GM21737 (cell line): ENCODE results near the gene EXD3.
"Not testable (repeated sequence)": the region's sequence is repeated elsewhere in the genome, so short reads cannot be mapped to it uniquely, and the experiment has no call there.

Experiments
- ATAC-seq: cut with Tn5 transposase; IDR thresholded peaks from one replicate; pipeline ENCODE4 v1.9.1; 2021; ENCODE audit warnings: mild to moderate bottlenecking, moderate library complexity; ENCODE audit not compliant: unreplicated experiment

EXD3 gene

DNA sequence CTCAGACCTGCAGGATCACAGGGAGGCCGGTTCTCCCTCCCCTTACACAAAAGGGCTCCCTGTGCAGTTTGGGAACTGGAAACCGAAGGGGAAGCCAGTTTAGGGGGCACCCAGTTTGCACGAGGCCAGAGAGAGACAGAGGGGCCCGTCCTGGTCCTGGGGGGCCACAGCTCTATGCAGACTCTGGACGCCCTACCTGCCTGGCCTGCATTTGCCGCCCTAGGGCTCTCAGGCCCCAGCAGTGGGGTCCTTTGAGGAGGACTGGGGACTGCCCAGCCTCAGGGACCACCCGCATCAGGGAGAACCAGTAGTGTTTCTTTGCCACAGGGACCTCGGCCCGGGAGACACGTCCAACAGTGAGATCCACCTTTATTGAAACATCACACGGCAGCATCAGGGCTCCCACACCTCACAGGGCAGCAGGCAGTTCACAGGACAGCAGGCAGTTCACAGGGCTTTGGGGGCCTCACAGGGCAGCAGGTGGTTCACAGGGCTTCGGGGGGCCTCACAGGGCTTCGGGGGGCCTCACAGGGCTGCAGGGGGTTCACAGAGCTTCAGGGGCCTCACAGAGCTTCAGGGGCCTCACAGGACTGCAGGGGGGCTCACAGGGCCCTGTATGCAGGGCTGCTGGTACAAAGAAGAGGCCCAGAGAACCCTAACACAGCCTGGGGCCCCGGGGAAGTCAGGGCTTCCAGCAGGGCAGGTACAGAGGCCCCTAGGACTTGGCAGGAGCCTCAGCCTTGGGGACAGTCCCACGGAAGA lies 36.8 kb upstream of the EXD3 start:
- no peak for ATAC-seq

DNA sequence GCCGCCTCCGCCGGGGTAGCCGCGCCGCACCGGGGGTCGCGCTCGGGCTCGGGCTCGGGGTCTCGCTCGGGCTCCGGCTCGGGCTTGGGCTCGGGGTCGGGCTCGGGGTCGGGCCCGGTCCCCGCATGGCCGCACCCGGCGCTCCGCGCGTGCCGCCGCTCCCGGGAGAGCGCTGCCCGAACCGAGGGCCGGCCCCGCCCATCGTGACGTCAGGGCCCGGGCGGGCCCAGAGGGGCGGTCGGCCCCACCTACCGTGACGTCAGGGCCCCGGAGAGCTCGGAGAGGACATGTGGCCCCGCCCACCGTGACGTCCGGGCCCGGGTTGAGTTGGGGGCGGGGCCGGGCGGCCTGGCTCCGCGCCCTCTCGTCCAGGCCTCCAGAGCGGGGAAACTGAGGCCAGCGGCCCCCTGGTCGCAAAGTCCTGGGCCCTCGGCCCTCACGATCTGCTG lies 36.2 kb upstream of the EXD3 start, which contains the start of gene NSMF:
NSMF (minus strand) TSS at position 183 of the 449 bp plus-strand sequence. CDS start 232 bp downstream, outside the sequence.
- peak; percentile 49 for ATAC-seq

DNA sequence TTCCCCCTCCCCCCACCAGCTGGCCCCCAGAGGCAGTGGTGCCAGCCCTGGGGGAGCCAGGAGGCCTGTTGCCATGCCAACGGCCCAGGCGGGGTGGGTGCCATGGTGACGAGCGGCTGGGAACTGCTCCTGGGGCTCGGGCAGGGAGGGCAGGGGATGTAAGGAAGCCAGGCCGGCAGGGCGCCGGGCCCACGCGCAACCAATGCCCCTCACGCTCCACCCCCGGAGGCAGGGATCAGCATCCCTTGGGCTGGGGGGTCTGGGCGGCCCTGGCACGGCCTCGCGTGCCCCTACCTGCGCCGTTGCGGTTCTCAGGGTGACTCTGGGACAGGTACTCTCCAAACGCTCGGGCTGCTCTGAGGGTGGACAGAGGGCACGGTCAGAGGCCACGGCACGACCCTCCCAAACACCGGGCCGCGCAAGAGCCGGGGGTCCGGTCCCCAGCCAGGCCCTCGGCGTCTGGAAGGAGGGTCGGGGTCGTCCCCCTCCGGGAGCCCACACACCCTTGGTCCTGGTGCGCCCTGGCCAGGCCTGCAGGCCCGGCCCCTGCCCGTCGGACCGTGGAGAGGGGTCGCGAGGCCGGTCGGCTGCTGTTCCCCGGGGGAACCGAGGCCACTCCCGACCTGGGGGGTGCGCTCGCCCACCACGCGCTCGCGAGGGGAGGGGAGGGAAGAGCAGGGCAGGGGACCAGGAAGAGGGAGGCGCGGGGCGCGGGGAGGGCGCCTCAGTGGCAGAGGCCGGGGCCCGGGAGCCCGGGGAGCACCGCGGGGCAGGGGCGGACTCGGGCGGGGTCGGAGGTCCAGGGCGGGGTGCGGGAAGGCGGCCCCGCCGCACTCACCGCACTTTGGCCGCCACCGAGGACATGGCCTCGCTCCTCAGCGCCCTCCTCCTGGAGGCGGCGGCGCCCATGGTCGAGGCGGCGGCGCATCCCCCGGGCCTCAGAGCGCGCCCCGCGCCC lies 35.5 kb upstream of the EXD3 start:
- ATAC-seq: no peak

GRCh38 chr9:137457406-137458193 lies 34.6 kb upstream of the EXD3 start:
- ATAC-seq: no peak

GRCh38 chr9:137456864-137457405 lies 34.0 kb upstream of the EXD3 start:
- ATAC-seq: no peak

GRCh38 chr9:137456061-137456863 lies 33.3 kb upstream of the EXD3 start:
- ATAC-seq: no peak

DNA sequence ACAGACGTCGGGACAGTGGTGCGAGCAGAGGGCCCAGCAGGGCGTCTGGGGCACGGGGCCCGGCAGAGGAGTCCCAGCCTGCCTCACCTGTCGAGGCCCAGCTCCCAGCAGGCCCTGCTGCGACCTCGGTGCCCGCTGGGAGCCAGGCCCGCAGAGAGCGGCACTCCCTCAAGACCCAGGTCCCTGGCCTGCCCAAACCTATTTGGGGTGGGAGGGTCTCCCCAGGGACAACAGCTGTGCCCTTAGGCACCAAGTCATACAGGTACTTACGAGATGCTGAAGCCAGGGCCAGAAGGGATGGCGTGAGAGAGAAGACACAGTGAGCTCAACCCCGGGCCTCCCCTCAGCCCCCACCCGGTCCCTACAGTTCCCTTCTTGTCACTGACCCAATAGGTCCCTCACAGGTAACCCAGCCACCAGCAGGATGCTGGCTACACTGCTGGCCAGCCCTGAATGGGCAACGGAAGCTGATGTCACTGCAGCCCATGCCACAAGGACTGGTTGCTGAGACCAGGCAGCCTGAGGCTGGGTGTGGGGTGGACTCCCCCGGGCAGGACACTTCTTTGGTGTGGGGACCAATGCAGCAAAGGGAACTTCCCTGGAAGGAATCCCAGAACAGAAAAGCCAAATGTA lies 32.5 kb upstream of the EXD3 start:
- no peak for ATAC-seq

DNA sequence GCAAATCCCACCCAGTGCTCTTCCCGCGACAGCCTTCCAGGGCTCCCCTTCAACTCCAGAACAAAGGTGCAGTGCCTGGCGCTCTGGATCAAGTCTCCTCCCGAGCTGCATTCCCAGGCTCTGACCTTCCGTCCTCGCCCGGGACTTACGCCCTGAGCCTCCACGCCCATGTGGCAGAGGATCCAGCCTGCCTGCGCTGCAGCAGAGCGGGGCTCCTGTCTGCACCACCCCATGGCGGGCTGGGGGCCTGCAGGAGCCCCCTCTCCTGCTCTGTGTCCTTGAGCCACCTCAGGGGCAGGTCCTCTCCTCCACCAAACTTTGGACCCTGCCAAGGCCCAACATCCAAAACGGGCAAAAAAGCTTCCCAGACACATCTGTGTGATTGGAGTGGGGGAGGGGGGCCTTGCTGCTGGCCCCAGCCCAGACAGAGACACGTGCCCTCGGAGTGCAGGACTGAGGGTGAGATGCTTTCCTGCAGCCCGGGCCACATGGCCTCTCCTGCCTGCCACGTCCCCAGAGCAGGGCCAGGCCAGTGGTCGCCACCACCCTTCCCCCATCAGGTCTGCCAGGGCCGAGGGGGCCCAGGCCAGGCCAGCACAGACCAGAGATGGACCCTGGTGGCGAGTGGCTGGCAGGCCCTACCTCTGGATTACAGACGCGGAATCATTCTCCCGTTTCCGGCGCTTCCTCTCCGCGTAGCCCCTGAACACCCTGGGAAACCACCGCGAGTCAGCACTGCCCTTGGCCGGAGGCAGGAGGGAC lies 31.8 kb upstream of the EXD3 start:
- no peak for ATAC-seq

- no peak for ATAC-seq
Measured at GRCh38 chr9:137454145-137454596, 31.2 kb upstream of the EXD3 start.

GRCh38 chr9:137453643-137454081 lies 30.7 kb upstream of the EXD3 start:
- peak; percentile 54 for ATAC-seq

DNA sequence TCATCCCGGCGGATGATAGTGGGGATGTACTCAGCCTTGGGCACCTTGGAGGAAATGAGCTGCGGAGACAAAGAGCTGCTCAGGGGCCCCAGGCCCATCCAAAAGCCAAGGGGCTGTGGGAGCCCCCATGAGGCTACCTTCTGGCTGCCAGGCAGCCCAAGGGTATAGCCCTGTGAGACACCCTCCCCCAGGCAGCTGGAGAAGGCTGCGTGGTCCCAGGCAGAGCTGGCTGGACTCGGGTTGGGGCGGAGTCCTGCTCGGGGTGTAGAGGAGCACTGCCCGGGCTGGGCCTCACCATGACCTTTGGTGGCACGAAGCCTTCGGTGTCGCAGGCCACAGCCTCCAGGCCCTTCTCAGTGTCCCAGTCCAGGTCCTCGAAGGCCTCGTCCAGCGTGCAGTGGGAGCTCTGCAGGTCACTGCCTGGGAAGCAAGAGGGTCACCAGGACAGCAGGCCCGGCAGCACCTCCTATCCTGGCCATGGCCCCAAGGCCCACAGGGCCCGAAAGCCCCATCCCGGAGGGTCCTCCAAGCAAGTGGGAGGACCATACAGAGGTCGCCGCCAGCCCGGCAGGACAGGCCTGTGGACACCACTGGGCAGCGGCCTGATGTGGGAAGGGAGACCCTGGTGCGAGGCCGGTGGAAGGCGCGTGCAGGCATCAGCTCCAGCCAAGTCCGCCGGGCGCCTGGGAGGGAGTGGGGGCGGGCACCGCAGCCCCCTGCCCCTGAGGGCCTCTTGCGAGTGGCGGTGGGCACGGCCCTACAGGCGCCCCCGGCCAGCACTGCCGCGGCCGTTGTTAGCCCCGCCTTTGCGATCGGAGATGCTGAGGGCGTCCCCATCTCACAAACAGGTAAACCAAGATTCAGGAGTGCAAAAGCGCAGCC lies 30.0 kb upstream of the EXD3 start:
- no peak for ATAC-seq

GRCh38 chr9:137452006-137452760 lies 29.2 kb upstream of the EXD3 start:
- no peak for ATAC-seq

- not testable (repeated sequence) for ATAC-seq
Measured at GRCh38 chr9:137451264-137452005, 28.5 kb upstream of the EXD3 start.

DNA sequence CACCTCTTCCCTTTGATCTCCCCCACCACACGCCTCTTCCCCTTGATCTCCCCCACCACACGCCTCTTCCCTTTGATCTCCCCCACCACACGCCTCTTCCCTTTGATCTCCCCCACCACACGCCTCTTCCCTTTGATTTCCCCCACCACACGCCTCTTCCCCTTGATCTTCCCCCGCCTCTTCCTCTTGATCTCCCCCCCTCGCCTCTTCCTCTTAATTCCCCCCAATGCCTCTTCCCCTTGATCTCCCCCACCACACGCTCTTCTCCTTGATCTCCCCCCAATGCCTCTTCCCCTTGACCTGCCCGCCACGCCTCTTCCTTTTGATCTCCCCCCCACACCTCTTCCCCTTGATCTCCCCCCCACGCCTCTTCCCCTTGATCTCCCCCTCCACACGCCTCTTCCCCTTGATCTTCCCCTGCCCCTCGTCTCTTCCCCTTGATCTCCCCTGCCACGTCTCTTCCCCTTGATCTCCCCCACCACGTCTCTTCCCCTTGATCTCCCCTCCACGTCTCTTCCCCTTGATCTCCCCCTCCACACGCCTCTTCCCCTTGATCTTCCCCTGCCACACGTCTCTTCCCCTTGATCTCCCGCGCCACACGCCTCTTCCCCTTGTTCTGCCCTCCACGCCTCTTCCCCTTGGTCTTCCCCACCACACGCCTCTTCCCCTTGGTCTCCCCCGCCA lies 27.7 kb upstream of the EXD3 start:
- ATAC-seq: not testable (repeated sequence)

- no peak for ATAC-seq
Measured at GRCh38 chr9:137449931-137450538, 27.1 kb upstream of the EXD3 start.
